HG03159 (cell line): ENCODE measurements around the gene ARF1.

Experiments
- ATAC-seq: cut with Tn5 transposase; IDR thresholded peaks from one replicate; pipeline ENCODE4 v1.9.1; 2021; ENCODE audit warnings: mild to moderate bottlenecking, moderate library complexity; ENCODE audit not compliant: unreplicated experiment

Gene ARF1

DNA sequence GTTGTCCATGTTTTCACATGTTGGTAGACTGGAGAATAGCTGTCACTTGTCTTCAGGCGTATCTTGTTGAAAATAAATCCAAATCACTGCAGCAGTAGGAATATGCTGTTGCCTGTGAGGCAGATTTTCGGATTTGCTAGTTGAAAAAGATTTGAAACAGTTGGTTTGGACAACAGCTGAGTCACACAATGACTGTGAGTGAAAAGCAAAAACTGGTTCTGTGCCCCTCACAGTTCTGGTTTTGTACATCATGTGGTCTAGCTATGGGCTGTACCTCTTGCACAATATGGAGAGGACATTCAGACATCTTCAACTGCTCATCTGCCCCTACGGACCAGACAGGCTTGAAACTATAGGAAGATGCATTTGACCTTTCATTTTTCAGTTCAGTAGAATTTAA is 1.8 kb downstream of the ARF1 start:
- ATAC-seq, result no peak

- ATAC-seq, result no peak
Observed at GRCh38 chr1:228084797-228085196, 2.3 kb downstream of the ARF1 start.

DNA sequence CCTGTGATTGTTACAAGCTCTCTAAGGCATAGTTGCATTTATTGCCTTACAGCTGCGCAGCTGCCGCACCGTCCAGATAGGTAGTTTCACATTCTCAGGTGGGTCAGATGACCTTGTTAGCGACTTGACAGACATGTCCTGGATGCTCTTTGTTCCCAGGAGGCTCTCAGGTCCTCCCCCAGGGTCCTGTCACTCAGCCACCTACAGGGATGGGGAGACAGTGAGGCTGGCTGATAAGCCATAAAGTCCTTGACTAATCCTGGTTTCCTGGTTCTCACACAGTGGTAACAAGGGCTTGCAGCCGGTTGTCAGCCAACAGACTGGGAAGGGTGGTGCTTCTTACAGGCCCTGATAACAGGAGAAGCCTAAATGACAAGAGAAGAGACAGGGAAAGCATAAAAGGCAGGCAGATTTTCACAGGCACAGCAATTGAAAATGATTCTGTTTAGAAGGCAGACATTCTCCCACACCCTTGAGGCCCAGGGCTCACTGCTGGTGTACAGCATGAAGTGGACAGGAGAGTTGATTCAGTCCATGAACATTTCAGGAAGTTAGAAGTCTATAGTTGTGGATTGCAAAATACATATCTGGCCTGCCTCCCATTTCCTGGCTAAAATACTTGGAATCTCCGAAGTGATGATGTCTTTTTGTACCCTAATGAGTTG is 2.9 kb downstream of the ARF1 start:
- no peak for ATAC-seq

- ATAC-seq, result no peak
Observed at GRCh38 chr1:228087771-228088251, 5.3 kb downstream of the ARF1 start.

- ATAC-seq, result no peak
Observed at GRCh38 chr1:228088586-228089498, 6.3 kb downstream of the ARF1 start.

DNA sequence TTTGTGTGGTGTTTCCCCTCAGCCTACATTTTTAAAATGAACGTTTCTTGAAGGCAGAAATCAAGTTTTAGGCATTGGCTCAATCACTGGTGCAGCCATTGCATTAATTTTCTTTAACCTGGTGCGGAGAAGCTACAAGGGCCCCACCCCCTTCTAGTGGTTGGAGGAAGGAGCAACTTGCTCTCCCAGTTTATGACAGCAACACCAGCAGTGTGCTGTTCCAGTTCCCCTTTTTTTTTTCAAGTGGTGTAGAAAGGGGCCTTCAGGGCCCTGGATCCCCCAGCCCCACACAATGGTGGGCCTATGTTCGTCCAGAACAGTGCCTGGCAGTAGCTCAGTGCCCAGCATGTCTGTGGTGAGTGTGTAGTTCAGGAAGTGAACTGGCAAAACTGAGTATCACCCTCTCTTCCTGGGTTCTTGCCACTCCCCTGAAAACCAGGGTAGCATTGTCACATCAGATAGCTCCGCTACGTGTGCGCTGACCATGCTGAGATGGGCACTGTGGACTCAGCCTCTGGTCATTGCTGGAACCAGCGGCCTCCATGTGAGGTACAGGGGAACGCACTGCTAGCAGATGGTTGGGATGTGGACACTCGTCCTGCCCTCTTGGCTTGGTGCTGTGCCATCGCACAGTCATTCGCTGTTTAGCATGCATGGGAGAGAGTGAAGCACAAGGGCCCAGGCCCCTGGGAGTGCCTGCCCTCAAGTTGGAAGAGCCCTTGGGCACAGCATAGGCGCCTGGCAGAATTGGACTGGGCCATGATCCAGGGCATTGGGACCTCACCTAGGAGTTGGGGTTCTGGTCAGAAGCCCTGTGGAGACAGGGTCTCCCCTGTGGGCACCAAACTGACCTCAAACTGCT is 7.2 kb downstream of the ARF1 start:
- ATAC-seq, result no peak

DNA sequence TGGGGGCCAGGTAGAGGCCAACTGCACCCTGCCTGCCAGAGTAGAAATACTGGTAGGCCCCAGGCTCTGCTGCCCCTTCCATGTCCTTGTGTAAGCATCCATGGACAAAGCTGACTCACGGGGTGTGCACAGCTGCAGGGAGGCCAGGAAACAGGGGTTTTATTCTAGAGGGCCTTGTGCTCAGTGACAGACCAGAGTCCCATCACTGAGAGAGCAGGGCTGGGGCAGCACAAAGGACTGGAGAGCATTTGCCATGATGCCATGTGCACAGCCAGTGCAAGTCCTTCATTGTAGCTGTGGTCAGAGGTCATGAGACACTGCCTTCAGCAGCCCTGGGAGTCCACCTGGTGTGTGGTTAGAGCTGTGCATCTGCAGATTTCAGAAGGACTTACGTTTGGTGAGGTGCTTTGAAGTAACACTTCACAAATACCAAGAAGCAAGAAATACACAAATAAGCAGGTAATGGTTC is 8.1 kb downstream of the ARF1 start:
- ATAC-seq, result no peak

- ATAC-seq, result no peak
Observed at GRCh38 chr1:228091084-228091483, 8.6 kb downstream of the ARF1 start.

GRCh38 chr1:228092342-228093049 is 10.0 kb downstream of the ARF1 start:
- no peak for ATAC-seq

DNA sequence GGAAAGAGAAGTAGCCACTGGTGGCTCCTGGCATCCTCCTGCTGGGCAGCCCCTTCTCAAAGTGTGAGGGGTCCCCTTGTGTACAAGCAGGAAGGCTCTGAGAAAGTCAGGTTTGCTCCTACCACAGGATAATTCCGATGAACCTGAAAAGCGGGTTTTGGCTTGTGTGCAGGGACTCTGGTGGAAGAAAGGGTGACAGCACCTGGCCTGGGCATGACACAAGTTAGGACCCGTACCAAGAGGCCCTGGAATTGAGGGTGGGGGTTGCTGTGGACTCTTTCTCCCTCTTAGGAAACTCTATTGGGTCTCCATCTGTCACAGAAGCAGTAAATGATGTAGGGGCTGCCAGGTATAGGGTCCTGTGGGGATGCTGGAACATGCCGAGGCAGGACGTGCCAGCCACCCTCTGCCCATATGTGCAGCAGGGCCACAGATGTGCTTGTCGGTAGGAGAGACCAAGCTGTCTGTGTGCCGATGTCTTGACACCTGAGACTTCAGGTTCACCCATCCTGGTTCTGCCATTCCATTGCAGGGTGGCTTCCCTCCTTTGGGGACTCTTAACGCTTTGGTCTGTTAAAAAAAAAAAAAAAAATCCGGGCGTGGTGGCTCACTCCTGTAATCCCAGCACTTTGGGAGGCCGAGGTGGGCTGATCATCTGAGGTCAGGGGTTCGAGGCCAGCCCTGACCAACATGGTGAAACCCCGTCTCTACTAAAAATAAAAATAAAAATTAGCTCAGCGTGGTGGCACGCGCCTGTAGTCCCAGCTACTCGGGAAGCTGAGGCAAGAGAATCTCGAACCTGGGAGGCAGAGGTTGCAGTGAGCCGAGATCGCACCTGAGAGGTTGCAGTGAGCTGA is 10.8 kb downstream of the ARF1 start:
- ATAC-seq, result no peak

DNA sequence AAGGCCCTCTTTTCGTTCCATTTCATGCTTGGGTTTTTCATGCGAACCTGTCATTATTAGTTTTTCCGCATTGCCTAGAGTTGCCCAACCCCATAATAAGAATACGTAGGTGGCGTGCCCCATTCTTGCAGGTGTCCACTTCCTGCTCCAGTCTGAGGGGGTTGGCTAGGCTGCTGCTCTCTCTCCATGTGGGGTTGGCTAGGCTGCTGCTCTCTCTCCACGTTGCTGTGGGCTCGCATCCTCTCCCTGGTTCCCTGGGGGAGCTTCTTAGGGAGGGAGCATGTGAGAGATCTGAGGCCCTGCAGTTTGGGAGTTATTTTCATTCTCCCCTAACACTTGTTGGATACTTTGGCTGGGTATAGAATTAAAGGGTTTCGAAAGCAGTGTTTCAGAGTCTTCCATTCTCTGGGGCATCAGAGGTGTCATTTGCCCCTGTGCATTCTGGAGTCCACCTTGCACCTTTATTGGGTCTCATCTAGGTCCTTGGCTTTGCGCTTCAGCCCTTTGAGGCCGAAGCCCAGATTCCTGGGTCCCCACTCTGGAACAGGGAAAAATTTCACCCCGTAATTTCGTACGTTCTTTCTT is 12.0 kb downstream of the ARF1 start:
- no peak for ATAC-seq

DNA sequence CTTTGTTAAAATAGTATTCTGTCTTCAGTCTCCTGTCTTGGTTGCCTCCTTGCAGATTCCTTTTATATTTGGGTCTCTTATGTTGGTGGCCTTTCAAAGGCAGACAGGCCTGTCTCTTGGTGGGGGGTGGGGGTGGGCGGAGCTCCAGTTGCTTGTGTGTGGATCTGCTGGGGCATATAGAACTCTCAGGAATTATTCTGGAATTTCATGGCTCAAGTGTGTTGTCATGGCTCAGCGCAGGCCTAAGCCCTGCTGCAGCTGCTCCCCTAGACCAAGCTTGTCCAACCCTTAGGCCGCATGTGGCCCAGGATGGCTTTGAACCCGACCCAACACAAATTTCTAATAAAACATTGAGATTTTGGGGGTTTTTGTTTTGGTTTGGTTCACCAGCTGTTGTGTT is 12.7 kb downstream of the ARF1 start:
- no peak for ATAC-seq

- ATAC-seq, result no peak
Observed at GRCh38 chr1:228095938-228096337, 13.4 kb downstream of the ARF1 start.

DNA sequence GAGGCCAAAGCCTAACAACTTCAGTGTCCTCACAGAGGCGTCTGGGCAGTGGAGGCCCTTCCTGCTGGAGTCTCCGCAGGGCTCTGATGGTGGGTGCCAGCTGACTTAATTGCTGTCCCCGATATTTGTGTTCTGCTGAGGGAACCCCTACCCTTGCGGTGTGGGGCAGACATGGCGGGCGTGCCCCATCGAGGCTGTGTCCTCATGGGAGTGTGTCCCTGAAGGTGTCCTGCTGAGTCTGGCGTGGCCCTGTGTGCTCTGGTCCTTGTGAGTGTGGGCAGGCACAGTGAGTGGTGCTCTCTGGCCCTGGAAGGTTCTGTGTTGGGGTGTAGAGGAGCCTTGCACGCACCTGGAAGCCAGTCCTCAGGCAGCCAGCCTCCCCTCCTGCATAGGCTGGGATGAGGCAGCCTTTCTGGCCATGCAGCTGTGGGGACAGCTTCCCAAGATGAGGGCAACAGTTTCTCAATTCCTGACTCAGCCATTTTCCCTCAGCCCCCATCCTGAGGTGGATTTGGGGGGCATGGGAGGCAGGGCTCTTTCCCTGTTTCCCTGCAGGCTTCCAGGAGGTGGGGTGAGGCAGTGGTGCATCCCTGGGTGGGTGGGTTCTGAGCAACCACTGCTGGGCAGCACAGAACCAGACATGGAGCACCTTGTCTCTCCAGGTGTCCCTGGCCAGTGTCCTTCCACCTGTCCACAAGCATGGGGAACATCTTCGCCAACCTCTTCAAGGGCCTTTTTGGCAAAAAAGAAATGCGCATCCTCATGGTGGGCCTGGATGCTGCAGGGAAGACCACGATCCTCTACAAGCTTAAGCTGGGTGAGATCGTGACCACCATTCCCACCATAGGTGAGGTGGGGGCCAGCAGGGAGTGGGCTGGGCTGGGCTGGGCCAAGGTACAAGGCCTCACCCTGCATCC is 14.2 kb downstream of the ARF1 start:
- ATAC-seq, result no peak

- ATAC-seq, result no peak
Observed at GRCh38 chr1:228097333-228098081, 15.0 kb downstream of the ARF1 start.

DNA sequence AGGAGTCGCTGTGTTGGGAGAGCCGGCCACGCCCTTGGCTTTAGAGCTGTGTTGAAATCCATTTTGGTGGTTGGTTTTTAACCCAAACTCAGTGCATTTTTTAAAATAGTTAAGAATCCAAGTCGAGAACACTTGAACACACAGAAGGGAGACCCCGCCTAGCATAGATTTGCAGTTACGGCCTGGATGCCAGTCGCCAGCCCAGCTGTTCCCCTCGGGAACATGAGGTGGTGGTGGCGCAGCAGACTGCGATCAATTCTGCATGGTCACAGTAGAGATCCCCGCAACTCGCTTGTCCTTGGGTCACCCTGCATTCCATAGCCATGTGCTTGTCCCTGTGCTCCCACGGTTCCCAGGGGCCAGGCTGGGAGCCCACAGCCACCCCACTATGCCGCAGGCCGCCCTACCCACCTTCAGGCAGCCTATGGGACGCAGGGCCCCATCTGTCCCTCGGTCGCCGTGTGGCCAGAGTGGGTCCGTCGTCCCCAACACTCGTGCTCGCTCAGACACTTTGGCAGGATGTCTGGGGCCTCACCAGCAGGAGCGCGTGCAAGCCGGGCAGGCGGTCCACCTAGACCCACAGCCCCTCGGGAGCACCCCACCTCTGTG is 15.9 kb downstream of the ARF1 start:
- ATAC-seq, result no peak

- ATAC-seq, result no peak
Observed at GRCh38 chr1:228099331-228099732, 16.8 kb downstream of the ARF1 start.
